Inflammatory macrophage (primary cell): ENCODE results near the gene GSTA1.
"Not testable (repeated sequence)": the region's sequence is repeated elsewhere in the genome, so short reads cannot be mapped to it uniquely, and the experiment has no call there.

Experiments used
- DNase-seq, 2 donors: peaks; one replicate each; pipeline ENCODE4 v3.0.0-alpha.2; 2020 to 2022

Gene GSTA1

GRCh38 chr6:52753137-52753536 is 50.5 kb downstream of the GSTA1 start:
- DNase-seq, result not testable (repeated sequence)

GRCh38 chr6:52752310-52752709 is 51.3 kb downstream of the GSTA1 start:
- DNase-seq, result no peak

GRCh38 chr6:52749556-52750152 is 54.0 kb downstream of the GSTA1 start:
- DNase-seq, result no peak

GRCh38 chr6:52747301-52747700 is 56.3 kb downstream of the GSTA1 start:
- DNase-seq, result not testable (repeated sequence)

- no peak for DNase-seq
These were observed 57.4 kb downstream of the GSTA1 start for GRCh38 chr6:52746213-52746612.

- no peak for DNase-seq
These were observed 57.8 kb downstream of the GSTA1 start for GRCh38 chr6:52745764-52746201.

GRCh38 chr6:52741872-52742271 is 61.7 kb downstream of the GSTA1 start:
- DNase-seq, result no peak
